ENCODE results near the gene SLC51B. TPM values are rescaled to one million over a fixed set of nuclear protein-coding genes. Genes with fewer than 3 reads are reported as not detected.

SLC51B gene
- polyA plus RNA-seq: not detected in 2 replicates
- not detected in 2 replicates for polyA minus RNA-seq

- H3K27me3 ChIP-seq (ENCODE audit: insufficient read depth, low read depth, low read length): no peaks in the 10 kb centered on the region
- H2AFZ ChIP-seq (ENCODE audit: low read depth, low read length): no peak within 1 kb of the TSS
- H3K4me3 ChIP-seq (ENCODE audit: low read length): no peak within 1 kb of the TSS
- no peaks in the 10 kb centered on the region for H3K9me2 ChIP-seq (ENCODE audit: insufficient read depth, low read length)
- no peaks in the 10 kb centered on the region for H3K79me2 ChIP-seq (replicated peaks; ENCODE audit: insufficient read depth, low read length)
- no peak within 1 kb of the TSS for H3K9ac ChIP-seq (ENCODE audit: low read length)
- no peak within 1 kb of the TSS for H3K4me2 ChIP-seq (ENCODE audit: low read length)
- no peaks in the 10 kb centered on the region for H4K20me1 ChIP-seq (ENCODE audit: insufficient read depth)
- H3K27ac ChIP-seq (ENCODE audit: low read length): no peak within 1 kb of the TSS
- TF ChIP-seq TAF1 (IDR thresholded peaks at IDR 0.05; ENCODE audit: low read depth): no peak
- no peaks in the 10 kb centered on the region for H3F3A ChIP-seq (ENCODE audit: insufficient read depth, low read length, poor library complexity, severe bottlenecking)
- H3K9me3 ChIP-seq (ENCODE audit: low read length): no peaks in the 10 kb centered on the region
- no peaks in the 10 kb centered on the region for H3K36me3 ChIP-seq (ENCODE audit: insufficient read depth, low read length)
Measured at GRCh38 chr15:65044724-65045481, at the start of gene SLC51B. Gene SLC51B (plus strand): TSS chr15:65045387. CDS start chr15:65050005, 4,618 bp downstream.

- Histone ChIP-seq H3K79me2 (replicated peaks; ENCODE audit: insufficient read depth, low read length) (no peaks in the 10 kb centered on the region), H3K36me3 (ENCODE audit: insufficient read depth, low read length) (no peaks in the 10 kb centered on the region), H3K9me2 (ENCODE audit: insufficient read depth, low read length) (no peaks in the 10 kb centered on the region), H4K20me1 (ENCODE audit: insufficient read depth) (no peaks in the 10 kb centered on the region), H3K27ac (ENCODE audit: low read length) (no peak overlapping the region), H3K4me3 (ENCODE audit: low read length) (no peak overlapping the region), H3K9ac (ENCODE audit: low read length) (no peak overlapping the region), H3K9me3 (ENCODE audit: low read length) (no peaks in the 10 kb centered on the region), H3K27me3 (ENCODE audit: insufficient read depth, low read depth, low read length) (no peaks in the 10 kb centered on the region), H3F3A (ENCODE audit: insufficient read depth, low read length, poor library complexity, severe bottlenecking) (no peaks in the 10 kb centered on the region), H2AFZ (ENCODE audit: low read depth, low read length) (no peak overlapping the region), H3K4me2 (ENCODE audit: low read length) (no peak overlapping the region)
- TF ChIP-seq EZH2 (IDR thresholded peaks at IDR 0.05; ENCODE audit: borderline replicate concordance, insufficient read depth, low read length, poor library complexity, severe bottlenecking) (no peak), REST (IDR thresholded peaks at IDR 0.05; ENCODE audit: borderline replicate concordance) (no peak), SMC3 (conservative IDR thresholded peaks at IDR 0.05; ENCODE audit: poor library complexity) (no peak), EP300 (conservative IDR thresholded peaks at IDR 0.05; ENCODE audit: poor library complexity, severe bottlenecking) (no peak), TAF1 (IDR thresholded peaks at IDR 0.05; ENCODE audit: low read depth) (no peak), MXI1 (conservative IDR thresholded peaks at IDR 0.05; ENCODE audit: poor library complexity, severe bottlenecking) (no peak), RAD21 (conservative IDR thresholded peaks at IDR 0.05) (no peak), POLR2AphosphoS5 (IDR thresholded peaks at IDR 0.05) (no peak), CTCF (IDR thresholded peaks at IDR 0.05; ENCODE audit: poor library complexity, severe bottlenecking) (no peak)
Measured at GRCh38 chr15:64997066-64997465, 48.1 kb upstream of the SLC51B start.

Data from neural cell (in vitro differentiated cells).